DOHH2 (cell line): ENCODE measurements around the gene RRP15.

Experiments used
- EZH2phosphoT487 ChIP-seq: fragments of 200-600 bp; sonication (generic); IDR thresholded peaks from 2 replicates; pipeline ENCODE4 v1.6.1; 2017; ENCODE audit warnings: borderline replicate concordance, mild to moderate bottlenecking, antibody characterized with exemption, low read length, moderate library complexity, mixed read lengths
- TF ChIP-seq, protein P1 (sequence below): fragments of 200-600 bp; sonication (generic); IDR thresholded peaks from one replicate; pipeline ENCODE4 v1.5.1; 2014; ENCODE audit warnings: antibody characterized with exemption, mild to moderate bottlenecking, low read depth, low read length; ENCODE audit not compliant: poor library complexity, severe bottlenecking

DNA sequence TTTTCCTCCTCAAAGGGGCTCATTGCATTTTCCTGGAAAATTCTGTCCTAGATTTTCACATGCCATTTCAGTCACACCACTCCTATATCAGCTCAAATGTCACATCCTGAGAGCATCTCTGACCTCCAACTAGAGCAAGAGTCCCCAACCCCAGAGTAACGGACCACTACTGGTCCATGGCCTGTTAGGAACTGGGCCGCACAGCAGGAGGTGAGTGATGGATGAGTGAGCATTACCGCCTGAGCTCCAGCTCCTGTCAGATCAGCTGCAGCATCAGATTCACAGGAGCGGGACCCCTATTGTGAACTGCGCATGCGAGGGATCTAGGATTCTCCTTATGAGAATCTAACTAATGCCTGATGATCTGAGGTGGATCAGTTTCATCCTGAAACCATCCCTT, 12.7 kb upstream of the RRP15 start:
- TF ChIP-seq, protein P1, sequence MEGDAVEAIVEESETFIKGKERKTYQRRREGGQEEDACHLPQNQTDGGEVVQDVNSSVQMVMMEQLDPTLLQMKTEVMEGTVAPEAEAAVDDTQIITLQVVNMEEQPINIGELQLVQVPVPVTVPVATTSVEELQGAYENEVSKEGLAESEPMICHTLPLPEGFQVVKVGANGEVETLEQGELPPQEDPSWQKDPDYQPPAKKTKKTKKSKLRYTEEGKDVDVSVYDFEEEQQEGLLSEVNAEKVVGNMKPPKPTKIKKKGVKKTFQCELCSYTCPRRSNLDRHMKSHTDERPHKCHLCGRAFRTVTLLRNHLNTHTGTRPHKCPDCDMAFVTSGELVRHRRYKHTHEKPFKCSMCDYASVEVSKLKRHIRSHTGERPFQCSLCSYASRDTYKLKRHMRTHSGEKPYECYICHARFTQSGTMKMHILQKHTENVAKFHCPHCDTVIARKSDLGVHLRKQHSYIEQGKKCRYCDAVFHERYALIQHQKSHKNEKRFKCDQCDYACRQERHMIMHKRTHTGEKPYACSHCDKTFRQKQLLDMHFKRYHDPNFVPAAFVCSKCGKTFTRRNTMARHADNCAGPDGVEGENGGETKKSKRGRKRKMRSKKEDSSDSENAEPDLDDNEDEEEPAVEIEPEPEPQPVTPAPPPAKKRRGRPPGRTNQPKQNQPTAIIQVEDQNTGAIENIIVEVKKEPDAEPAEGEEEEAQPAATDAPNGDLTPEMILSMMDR = no peak
- no peak for TF ChIP-seq EZH2phosphoT487
